ENCODE measurements around the gene TSC22D1.
A peak's percentile ranks its signal among the peaks of the same experiment; 100 is the strongest.
"Not testable (repeated sequence)": the region's sequence is repeated elsewhere in the genome, so short reads cannot be mapped to it uniquely, and the experiment has no call there.

The TSC22D1 gene

DNA sequence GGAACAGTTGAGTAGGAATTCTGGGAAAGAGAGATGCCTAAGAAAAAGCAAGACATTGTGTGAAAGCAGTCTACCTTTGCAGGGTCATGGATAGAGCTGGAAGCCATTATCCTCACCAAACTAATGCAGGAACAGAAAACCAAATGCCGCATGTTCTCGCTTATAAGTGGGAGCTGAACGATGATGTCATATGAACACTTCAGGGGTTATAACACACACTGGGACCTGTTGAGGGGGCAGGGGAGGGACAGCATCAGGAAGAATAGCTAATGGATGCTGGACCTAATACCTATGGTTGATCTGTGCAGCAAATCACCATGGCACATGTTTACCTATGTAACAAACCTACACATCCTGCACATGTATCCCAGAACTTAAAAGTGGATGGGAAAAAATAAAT is 69.9 kb downstream of the TSC22D1 start:
- DNase-seq (ENCODE audit: low spot score), result no peak

DNA sequence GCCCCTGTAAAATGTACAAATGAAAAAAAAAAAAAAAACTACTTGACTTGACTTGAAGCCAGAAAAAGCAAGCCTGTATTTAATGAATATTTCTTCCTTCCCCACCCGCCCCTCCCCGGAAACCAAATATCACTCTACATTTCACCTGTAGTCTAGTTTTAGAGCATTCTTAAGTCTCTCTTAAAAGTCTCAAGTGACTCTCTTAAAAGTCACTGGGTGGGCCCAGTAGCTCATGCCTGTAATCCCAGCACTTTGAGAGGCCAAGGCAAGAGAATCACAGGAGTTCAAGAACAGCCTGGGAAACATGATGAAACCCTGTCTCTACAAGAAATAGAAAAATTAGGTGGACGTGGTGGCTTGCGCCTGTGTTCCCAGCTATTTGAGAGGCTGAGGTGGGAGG is 72.0 kb downstream of the TSC22D1 start:
- no peak for DNase-seq (ENCODE audit: low spot score)

DNA sequence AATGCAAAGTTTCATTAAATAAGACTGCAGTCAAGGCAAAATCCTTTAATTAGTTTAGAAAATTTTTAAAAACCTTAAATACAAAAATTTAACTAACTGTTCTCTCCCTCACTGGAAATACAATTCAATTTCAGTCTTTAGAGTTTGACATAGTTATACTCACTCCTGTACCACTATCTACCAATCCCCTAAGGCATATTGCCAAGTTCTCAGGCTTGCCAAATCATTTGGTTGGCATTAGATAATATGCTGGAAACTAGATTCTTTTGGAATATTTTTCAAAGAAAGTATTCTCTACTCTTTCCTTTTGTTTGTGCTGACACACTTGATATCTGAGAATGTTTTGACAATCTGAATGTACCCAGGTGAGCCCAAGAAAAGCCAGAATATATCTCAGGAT is 77.2 kb downstream of the TSC22D1 start:
- DNase-seq (ENCODE audit: low spot score), result no peak

DNA sequence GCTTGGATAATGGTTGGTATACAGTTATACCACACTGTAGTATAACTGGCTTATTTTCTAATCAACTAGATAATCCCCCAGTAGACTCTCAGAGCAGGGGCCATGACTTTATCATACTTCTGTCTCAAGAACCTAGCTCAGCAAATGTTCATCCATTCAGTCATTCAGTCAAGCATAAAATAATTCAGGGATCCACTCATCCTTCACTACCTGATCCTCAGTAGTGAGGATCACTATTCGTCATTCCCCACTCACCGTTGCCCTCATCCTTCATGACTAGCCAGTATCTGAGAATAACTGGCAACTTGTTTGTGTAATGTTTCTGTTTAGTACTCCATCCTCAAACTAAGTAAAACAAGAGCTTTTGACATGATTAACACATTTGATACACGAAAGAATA is 77.6 kb downstream of the TSC22D1 start:
- no peak for DNase-seq (ENCODE audit: low spot score)

DNA sequence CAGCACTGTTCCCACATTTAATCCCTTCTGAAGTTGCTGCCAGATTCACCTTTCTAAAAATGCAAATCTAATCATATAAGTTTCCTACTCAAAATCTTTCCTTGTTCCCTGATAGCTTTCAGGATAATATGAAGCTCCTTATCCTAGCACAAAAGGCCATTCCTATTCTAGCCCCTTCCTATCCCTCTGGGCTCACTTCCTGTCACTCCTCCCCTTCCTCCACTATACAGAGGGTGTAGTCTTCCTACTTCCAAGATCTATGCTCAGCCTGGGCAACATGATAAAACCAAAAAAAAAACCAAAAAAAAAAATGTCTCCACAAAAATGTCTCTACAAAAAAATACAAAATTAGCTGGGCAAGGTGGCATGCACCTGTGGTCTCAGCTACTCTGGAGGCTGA is 78.3 kb downstream of the TSC22D1 start:
- DNase-seq (ENCODE audit: low spot score), result no peak

DNA sequence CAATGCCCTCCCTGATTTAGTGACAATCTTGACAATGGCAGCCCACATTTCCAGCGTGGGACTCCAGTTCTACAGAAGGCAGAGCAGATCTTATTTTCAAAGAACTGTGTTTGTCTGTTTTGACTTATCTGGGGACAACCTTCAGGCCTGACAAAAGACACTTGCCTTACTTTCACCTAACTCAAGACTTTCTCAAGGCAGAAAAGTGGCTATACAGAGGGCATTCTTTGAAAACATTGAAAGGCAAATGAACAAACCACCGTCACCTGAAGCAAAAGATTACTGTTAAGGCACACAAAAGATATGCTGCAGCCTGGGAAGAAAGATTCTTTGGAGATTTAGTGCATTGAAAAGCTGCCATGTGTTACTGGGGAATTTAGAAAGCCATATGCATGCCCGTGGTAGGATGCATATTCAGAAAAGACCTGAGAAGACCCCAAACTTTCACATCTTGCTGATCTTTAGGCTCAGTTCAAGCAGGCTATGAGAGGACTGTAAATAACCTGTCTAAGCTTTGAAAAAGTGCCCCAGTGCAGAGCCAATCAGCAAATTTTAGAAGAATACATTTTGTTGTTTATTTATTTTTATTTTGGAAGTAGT is 82.8 kb downstream of the TSC22D1 start:
- no peak for DNase-seq (ENCODE audit: low spot score)

DNA sequence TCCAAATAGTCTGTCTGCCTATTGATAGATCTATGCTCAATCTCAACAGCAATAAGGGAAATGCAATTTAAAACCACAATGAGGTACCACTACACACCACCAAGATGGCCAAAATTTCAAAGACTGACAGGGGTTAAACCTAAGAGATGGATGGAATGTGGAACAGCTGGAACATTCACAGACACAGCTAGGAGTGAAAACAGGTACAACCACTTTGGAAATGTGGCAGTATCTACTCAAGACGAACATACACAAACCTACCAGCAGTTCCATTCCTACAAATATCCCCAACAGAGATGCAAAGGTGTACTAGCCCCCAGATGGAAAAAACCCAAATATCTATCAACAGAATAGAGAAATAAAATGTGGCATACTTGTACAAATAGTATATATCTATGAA is 86.4 kb downstream of the TSC22D1 start:
- DNase-seq (ENCODE audit: low spot score), result no peak

DNA sequence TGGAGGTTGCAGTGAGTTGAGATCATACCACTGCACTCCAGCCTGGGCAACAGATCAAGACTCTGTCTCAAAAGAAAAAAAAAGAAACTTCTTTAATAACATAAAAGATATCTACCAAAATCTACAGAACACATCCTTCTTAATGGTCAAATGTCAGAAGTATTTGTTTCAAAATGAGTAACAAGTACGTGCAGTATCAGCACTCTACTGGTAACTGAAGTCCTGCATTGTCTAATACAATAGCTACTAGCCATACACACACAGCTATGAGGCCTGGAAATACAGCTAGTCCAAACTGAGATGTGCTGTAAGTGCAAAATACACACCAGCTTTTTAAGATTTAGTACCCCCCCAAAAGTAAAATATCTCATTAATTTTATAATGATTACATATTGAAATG is 88.1 kb downstream of the TSC22D1 start:
- no peak for DNase-seq (ENCODE audit: low spot score)

DNA sequence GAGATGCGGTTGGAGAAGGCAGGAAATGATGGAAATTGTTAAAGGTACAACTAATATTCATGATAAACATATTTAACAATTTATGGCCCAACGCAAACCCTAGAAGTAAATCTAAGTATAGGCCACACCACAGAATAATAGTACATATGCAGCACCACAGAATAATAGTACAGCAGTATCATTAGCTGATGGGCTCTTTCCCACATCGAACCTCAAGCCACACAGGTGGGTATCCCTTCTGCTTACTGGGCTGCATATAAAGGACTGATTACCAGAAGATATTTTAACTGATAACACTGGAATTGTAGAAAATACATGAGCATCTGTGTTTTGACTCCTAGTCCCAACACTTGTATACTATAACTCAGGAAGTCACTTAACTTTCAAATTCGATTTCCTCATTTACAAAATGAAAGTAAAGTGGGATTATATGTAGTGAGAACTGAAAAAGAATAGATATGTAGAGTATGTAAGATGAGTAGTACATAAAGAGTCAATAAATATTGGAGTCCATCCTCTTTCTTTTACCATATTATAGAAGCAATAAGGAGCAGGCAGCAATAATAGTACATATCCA is 91.5 kb downstream of the TSC22D1 start:
- no peak for DNase-seq (ENCODE audit: low spot score)

DNA sequence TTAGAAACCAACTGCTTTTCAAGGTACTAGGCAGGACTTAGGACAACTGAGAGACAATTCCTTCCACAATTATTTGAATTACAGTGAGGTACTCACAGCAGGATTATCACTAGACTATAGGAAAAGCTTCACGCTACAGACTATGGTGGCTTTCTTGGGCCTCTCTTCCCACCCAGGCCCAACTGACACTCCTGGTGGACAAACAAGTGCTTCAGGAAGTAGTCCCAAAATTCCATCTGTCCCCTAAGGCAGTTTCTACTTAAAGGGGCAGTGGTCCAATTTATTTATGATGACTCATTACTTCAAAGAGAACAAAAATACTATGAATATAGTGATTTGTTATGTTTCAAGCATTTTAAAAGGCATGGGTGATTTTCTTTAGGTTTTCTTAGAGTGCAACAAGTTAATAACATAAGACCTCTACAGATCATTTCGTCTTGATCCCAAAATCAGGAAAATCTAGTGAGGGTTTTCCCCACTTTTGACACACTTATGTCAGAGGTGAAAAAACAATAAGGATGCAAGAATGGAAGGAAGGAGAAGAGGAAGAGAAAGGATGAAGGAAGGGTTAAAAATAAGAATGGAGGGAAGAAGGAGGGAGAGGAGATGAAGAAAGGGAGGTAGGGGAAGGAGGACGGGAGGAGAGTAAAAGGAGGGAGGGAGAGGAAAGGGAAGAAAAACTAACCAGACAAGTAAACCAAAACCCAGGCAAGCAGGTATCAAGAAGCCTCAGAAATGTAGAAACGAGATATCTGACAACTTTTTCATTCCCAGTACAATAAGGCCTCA is 101.8 kb downstream of the TSC22D1 start:
- DNase-seq (ENCODE audit: low spot score), result peak; percentile 55

DNA sequence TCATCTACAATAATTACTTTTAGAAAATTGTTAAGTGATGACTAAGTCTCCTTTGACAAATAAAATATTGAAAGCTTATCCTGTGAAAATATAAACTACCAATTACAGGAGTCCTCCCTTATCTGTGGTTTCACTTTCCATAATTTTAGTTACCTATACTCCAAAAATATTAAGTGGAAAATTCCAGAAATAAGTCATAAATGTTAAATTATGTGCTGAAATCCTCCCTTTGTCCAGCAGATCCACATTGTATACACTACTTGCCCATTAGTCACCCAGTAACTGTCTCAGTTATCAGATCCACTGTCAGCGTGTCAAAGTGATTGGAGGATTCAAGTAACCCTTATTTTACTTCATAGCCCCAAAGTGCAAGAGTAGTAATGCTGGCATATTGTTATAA is 104.4 kb downstream of the TSC22D1 start:
- DNase-seq (ENCODE audit: low spot score), result no peak

DNA sequence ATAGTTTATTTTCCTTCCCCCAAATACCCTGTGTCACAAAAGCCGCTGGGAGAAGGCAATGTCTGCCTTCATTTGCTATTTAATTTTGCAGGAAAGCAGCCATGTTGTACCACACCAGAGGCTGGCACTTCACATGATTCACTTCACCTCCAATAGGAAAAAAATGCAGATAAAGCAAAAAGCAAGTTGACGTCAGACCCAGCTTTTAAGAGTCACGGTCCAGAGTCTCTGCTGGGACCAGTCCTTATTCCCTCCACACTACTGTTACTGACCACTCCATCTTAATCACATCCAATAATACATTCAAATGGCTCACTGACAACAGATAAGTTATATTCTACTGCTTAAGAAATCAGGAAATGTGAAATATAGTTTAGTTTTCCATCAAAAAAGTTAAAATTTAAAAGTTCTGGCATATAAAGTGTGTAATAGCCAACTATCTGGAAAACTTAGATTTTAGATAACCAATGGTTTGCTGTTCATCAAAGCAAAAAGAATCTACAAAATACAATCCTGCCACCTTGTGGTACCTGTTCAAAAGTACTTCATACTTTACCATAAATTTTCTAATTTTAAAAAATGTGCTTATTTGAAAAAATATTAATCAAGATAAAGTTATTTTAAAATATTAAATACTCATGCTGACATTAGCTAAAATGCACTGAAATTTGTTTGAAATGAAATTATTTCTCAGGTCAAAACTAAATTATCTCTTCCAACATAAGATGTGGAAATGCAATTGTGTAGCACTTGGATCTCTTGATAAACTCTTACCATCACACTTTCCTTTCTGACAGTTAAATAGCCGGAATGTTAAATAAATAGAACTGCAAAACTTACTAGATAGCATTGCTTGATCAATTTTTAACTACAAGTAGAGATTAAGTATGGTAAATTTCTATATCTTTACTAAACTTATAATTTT is 105.2 kb downstream of the TSC22D1 start:
- peak; percentile 58 for DNase-seq (ENCODE audit: low spot score)

DNA sequence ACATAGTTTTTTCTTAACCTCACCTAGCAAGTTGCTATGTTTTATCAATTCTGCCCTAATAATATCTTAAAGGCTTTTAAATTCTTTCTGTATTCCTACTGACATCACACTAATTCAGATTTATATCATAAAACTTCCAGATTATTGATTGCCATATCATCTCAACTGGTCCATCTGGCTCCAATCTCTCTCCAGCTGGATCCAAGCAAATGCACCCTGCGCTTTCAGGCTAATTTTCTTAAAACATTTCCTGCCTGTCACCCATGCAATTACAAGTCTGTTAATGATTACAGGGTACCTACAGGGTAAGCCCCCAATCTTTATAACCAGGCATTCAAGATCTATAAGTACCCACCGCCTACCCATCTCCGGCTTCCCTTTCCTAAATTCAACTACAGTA is 107.3 kb downstream of the TSC22D1 start:
- DNase-seq (ENCODE audit: low spot score), result no peak

DNA sequence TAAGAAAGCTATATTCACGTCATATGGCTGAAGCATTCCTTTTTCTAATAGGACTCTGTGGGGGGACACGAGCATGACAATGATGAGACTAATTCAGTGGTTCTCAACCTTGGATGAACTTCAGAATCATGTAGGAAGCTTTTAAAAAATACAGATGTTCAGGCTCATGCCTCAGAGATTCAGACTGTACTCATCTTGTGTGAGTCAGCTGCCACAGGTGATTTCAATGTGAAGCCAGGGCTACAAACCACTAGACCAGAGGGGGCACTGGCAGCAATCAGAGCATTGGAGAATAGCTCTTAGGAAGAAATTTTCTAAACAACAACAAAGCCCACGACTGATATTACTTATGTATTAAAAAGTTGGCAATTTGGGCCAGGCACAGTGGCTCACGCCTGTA is 110.8 kb downstream of the TSC22D1 start:
- no peak for DNase-seq (ENCODE audit: low spot score)

DNA sequence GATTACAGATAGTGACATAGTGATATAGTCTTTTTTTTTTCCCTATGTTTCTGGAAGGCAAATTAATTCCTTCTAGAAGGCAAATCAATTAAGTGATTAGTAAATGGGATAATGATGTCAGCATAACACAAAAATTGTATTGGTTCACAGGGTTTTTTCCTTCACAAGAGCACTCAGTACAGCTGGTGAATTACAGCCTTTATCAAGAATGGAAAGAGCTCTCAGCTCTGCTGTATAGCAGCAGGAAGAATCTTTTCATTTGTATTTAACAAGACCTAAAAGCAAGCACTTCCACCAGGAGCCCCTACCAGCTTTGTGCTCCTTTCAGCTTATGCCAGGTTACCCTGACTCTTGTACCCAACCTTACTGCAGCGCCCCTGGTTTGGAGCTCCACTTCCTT is 111.7 kb downstream of the TSC22D1 start:
- no peak for DNase-seq (ENCODE audit: low spot score)

DNA sequence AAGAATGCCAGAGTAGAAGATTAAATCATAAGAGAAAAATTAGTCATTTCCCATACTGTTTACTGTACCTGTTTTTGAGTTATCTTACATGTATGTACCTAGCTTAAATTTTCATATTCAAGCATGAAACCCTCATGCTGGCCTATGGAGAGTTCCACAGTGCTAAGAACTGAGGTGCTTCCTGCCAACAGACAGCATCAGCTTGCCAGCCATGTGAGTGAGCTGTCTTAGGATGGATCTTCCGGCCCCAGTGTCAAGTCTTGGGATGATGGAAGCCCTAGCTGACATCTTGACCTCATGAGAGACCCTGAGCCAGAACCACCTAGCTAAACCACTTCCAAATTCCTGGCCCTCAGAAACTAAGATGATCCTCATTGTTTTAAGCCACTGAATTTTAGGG is 112.4 kb downstream of the TSC22D1 start:
- DNase-seq (ENCODE audit: low spot score), result no peak

DNA sequence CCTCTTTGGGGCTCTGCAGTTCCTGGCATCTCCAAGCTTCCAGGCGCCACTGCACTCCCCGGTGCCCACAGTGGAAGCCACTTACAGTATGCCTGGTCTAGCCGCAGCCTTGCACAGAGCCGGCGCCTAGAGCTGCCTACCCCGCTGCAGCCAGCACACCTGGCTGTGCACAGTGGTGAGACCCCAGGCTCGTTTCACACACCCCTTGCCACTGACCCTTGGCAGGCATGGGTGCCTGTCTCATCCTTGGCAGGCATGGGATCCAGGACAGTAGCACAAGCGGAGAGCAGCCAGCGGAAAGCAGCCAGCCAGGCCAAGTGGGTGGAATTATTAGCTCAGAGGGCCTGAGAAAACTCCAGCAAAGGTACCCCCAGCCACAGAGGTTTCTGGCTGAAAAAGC is 116.5 kb downstream of the TSC22D1 start:
- DNase-seq (ENCODE audit: low spot score), result no peak

DNA sequence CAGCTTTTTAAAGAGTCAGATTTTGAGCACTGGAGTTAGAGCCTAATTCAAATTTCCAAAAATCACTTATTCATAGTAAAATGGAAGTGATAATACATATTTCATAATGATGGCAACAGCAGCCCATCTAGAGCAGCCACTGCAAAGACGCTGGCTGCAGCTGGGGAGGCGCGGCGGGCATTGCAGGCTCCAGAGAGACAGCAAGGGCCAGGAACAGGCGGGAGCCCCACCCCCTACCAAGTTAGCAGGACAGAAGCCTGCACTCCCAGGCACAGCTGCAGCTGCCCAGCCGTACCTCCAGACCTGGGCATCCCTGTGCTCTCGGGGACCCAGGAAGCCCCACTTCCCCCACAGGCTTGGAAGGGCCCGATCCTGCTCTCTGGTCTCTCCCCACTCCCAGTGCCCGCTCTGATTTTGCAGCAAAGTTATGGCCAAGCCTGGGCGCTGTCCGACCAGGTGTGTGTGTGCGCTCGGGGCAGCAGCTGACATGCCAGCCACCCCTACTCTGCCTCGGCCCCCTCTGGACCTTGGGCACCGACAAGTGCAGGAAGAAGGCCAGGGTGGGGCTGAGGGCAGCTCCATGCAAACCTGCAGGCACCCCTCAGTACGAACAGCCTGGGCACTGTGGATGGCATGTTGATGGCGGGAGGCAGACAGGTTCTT is 117.7 kb downstream of the TSC22D1 start:
- no peak for DNase-seq (ENCODE audit: low spot score)

DNA sequence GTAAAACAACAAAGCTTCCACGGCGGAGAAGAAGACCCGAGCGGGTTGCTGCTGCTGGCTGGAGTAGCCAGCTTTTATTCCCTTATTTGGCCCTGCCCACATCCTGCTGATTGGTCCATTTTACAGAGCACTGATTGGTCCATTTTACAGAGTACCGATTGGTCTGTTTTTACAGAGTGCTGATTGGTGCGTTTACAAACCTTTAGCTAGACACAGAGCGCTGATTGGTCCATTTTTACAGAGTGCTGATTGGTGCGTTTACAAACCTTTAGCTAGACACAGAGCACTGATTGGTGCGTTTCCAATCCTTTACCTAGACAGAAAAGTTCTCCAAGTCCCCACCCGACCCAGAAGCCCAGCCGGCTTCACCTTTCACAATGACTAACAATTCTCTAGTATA is 119.9 kb downstream of the TSC22D1 start:
- DNase-seq (ENCODE audit: low spot score), result not testable (repeated sequence)

DNA sequence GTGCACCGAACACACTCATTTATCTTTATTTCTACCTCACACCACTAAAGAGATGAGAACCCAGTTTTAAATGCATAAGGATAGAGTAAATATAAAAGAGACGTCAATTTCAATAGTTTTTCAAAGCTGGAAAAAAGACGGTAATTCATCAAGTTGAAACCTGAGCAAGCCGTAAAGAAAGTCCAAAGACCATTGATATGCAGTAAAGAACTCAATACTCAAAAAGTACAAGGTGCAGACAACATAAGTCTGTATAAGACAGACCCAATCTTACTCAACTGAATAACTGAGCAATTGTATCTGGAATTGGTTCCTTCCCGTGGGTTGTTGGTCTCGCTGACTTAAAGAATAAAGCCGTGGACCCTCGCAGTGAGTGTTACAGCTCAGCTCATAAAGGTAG is 120.4 kb downstream of the TSC22D1 start:
- DNase-seq (ENCODE audit: low spot score), result no peak

DNA sequence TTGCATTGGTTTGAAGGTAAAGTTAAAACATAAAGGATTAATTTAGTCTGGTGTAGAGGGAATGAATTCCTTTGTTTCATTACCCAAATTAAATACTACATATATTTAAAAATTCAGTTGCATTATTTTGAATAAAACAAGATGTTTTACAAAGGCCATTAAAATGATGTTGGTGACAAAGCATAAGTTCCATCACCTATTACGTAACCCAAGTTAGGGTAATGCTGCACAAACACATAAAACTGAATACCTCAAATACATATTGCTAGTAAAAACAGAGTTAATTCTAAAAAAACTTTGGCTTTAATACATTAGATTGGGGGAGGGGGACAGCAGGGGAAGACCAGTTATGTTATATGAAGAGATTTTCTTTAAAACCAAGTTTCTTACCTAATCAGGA is 122.2 kb downstream of the TSC22D1 start:
- no peak for DNase-seq (ENCODE audit: low spot score)

DNA sequence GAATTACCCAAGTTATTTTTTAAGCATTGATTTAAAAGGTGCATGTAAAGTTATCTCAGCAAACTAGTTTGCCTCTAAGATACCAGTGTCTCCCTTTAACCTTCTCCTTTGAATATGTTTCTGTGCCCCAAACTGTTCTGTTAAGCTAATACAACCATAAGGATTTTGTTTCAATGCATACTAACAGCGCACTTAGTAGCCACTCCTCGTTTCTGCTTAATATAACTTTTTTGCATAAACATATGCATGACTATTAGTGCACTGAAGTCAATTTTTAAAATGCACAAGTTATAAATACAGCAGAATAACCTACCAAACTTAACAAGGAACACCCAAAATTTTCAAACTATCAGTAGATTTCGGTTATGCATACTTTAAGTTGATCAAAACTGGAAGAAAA is 123.1 kb downstream of the TSC22D1 start:
- DNase-seq (ENCODE audit: low spot score), result no peak
